Measurements from ENCODE around the gene CACNB2.
A peak's percentile ranks its signal among the peaks of the same experiment; 100 is the strongest.

DNA sequence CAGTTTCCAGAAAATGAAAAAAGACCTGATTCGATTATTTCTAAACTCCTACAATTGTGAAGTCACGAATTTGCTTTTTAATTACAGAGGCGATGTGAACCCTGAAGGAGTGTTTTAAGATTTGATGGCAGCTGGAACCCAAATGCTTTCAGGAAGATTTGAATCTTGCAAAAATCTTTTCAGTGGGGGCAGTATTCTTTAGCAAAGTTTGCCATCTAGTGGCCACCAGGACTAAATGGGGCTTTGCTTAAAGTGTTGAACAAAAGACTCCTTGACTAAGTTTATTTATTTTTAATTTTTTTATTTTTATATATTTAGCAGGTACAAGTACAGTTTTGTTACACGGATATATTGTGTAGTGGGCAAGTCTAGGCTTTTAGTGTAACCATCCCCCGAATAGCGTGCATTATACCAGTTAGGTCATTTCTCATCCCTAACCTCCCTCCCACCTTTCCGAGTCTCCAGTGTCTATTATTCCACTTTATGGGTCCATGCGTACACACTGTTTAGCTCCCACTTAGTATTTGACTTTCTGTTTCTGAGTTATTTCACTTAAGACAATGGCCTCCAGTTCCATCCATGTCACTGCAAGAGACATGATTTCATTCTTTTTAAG, 98.8 kb downstream of the CACNB2 start:
- TF ChIP-seq, protein P1, sequence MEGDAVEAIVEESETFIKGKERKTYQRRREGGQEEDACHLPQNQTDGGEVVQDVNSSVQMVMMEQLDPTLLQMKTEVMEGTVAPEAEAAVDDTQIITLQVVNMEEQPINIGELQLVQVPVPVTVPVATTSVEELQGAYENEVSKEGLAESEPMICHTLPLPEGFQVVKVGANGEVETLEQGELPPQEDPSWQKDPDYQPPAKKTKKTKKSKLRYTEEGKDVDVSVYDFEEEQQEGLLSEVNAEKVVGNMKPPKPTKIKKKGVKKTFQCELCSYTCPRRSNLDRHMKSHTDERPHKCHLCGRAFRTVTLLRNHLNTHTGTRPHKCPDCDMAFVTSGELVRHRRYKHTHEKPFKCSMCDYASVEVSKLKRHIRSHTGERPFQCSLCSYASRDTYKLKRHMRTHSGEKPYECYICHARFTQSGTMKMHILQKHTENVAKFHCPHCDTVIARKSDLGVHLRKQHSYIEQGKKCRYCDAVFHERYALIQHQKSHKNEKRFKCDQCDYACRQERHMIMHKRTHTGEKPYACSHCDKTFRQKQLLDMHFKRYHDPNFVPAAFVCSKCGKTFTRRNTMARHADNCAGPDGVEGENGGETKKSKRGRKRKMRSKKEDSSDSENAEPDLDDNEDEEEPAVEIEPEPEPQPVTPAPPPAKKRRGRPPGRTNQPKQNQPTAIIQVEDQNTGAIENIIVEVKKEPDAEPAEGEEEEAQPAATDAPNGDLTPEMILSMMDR (IDR thresholded peaks at IDR 0.05): peak in 4 of 6 experiments; percentile 34 to 67 (median 58)
- no peak for TF ChIP-seq POLR2A (IDR thresholded peaks at IDR 0.05)
